ENCODE measurements around the gene LNX1.

LNX1 gene

GRCh38 chr4:53520116-53520515, 71.2 kb downstream of the LNX1 start:
- no peak for DNase-seq (ENCODE audit: low read depth in 1 of 2, low spot score in 1 of 2)
- TF ChIP-seq GABPA (IDR thresholded peaks at IDR 0.05; ENCODE audit: low read depth) (no peak), CTCF (IDR thresholded peaks at IDR 0.05; ENCODE audit: insufficient read depth, low read length) (no peak), REST (IDR thresholded peaks at IDR 0.05; ENCODE audit: insufficient replicate concordance, low read depth) (no peak), POLR2AphosphoS5 (IDR thresholded peaks at IDR 0.05; ENCODE audit: low read depth) (no peak), SPI1 (IDR thresholded peaks at IDR 0.05; ENCODE audit: borderline replicate concordance, low read depth) (no peak)
- H3K27ac ChIP-seq (replicated peaks), result no peak overlapping the region
- no peak overlapping the region for H3K4me3 ChIP-seq (replicated peaks; ENCODE audit: insufficient read depth, low read length)
- no peaks in the 10 kb centered on the region for H3K27me3 ChIP-seq (ENCODE audit: insufficient read depth, poor library complexity, severe bottlenecking)

- no peaks in the 10 kb centered on the region for H3K27me3 ChIP-seq (ENCODE audit: insufficient read depth, poor library complexity, severe bottlenecking)
- no peak overlapping the region for H3K4me3 ChIP-seq (replicated peaks; ENCODE audit: insufficient read depth, low read length)
- no peak overlapping the region for H3K27ac ChIP-seq (replicated peaks)
- TF ChIP-seq POLR2AphosphoS5 (IDR thresholded peaks at IDR 0.05; ENCODE audit: low read depth) (no peak), SPI1 (IDR thresholded peaks at IDR 0.05; ENCODE audit: borderline replicate concordance, low read depth) (no peak), REST (IDR thresholded peaks at IDR 0.05; ENCODE audit: insufficient replicate concordance, low read depth) (no peak), GABPA (IDR thresholded peaks at IDR 0.05; ENCODE audit: low read depth) (no peak), CTCF (IDR thresholded peaks at IDR 0.05; ENCODE audit: insufficient read depth, low read length) (no peak)
- no peak for DNase-seq (ENCODE audit: low read depth in 1 of 2, low spot score in 1 of 2)
Observed at GRCh38 chr4:53518807-53519206, 72.5 kb downstream of the LNX1 start.

- Histone ChIP-seq H3K4me3 (replicated peaks; ENCODE audit: insufficient read depth, low read length) (no peak overlapping the region), H3K27me3 (ENCODE audit: insufficient read depth, poor library complexity, severe bottlenecking) (no peaks in the 10 kb centered on the region), H3K27ac (replicated peaks) (no peak overlapping the region)
- DNase-seq (ENCODE audit: low read depth in 1 of 2, low spot score in 1 of 2), result no peak
- TF ChIP-seq GABPA (IDR thresholded peaks at IDR 0.05; ENCODE audit: low read depth), result no peak
- TF ChIP-seq REST (IDR thresholded peaks at IDR 0.05; ENCODE audit: insufficient replicate concordance, low read depth), result no peak
- no peak for TF ChIP-seq CTCF (IDR thresholded peaks at IDR 0.05; ENCODE audit: insufficient read depth, low read length)
- TF ChIP-seq SPI1 (IDR thresholded peaks at IDR 0.05; ENCODE audit: borderline replicate concordance, low read depth), result no peak
- TF ChIP-seq POLR2AphosphoS5 (IDR thresholded peaks at IDR 0.05; ENCODE audit: low read depth), result no peak
Observed at GRCh38 chr4:53515076-53515475, 76.2 kb downstream of the LNX1 start.

Data from HL-60 (cell line).